OCI-LY7 (cell line): ENCODE data around the gene DIAPH3. TPM values are rescaled to one million over a fixed set of nuclear protein-coding genes. Genes with fewer than 3 reads are reported as not detected.

Experiments used
- BruUV-seq: library from RNA; stranded (reverse); fragments of 400-500 nt; replicated peaks from 2 replicates; lab custom pipeline; 2021; lab: Mats Ljungman, UMichigan
- CTCF ChIA-PET: fragments of 300-600 bp; sonication (Branson Sonifier 250); formaldehyde crosslinking; loops from one replicate; lab custom pipeline; 2022; ENCODE audit warnings: antibody characterized with exemption; ENCODE audit not compliant: unreplicated experiment; lab: Charles Lee
- POLR2A ChIA-PET: fragments of 300-600 bp; sonication (Branson Sonifier 250); formaldehyde crosslinking; loops from one replicate; lab custom pipeline; 2022; ENCODE audit warnings: antibody characterized with exemption; lab: Charles Lee
- DNase-seq: peaks from one replicate; pipeline ENCODE4 v3.0.0-alpha.2; 2015; ENCODE audit warnings: low spot score
- H2AFZ ChIP-seq: fragments of 200-600 bp; sonication (generic), shearing (Covaris generic); 2 replicates; pipeline ENCODE4 v1.6.1; 2014; ENCODE audit warnings: mild to moderate bottlenecking, antibody characterized with exemption, low read length, moderate library complexity
- H3K27ac ChIP-seq: fragments of 200-600 bp; sonication (generic); 2 replicates; pipeline ENCODE4 v1.5.1; 2014; ENCODE audit warnings: mixed run types, low read depth, mild to moderate bottlenecking, moderate library complexity, low read length, inconsistent platforms; ENCODE audit not compliant: poor library complexity, severe bottlenecking
- H3K36me3 ChIP-seq: fragments of 200-600 bp; sonication (generic); 2 replicates; pipeline ENCODE4 v1.6.1; 2014; ENCODE audit warnings: mild to moderate bottlenecking, antibody characterized with exemption, low read length, moderate library complexity, mixed read lengths; ENCODE audit not compliant: insufficient read depth
- H3K4me1 ChIP-seq: fragments of 200-600 bp; sonication (generic); 2 replicates; pipeline ENCODE4 v1.5.1; 2014; ENCODE audit warnings: mild to moderate bottlenecking, low read length; ENCODE audit not compliant: insufficient read depth, poor library complexity, severe bottlenecking
- H3K4me2 ChIP-seq: fragments of 200-600 bp; sonication (generic); 2 replicates; pipeline ENCODE4 v1.6.1; 2014; ENCODE audit warnings: mild to moderate bottlenecking, low read length
- H3K4me3 ChIP-seq: fragments of 200-600 bp; sonication (generic); 2 replicates; pipeline ENCODE4 v1.5.1; 2014; ENCODE audit warnings: mild to moderate bottlenecking, low read depth, low read length; ENCODE audit not compliant: poor library complexity, severe bottlenecking
- H3K79me2 ChIP-seq: fragments of 200-600 bp; sonication (generic); 2 replicates; pipeline ENCODE4 v1.6.1; 2016; ENCODE audit warnings: low read depth, mild to moderate bottlenecking, low read length, moderate library complexity, mixed read lengths; ENCODE audit not compliant: insufficient read depth
- H3K9me2 ChIP-seq: fragments of 200-600 bp; sonication (generic); 2 replicates; pipeline ENCODE4 v1.6.1; 2016; ENCODE audit warnings: mild to moderate bottlenecking, low read length, mixed read lengths; ENCODE audit not compliant: insufficient read depth
- H3K9me3 ChIP-seq: fragments of 200-600 bp; sonication (generic); 2 replicates; pipeline ENCODE4 v1.6.1; 2014; ENCODE audit warnings: mild to moderate bottlenecking, mixed run types, low read length, mixed read lengths
- H4K20me1 ChIP-seq: fragments of 200-600 bp; sonication (generic); 2 replicates; pipeline ENCODE4 v1.6.1; 2014; ENCODE audit warnings: mild to moderate bottlenecking, antibody characterized with exemption, low read length, moderate library complexity, mixed read lengths; ENCODE audit not compliant: insufficient read depth
- CTCF ChIP-seq: fragments of 200-600 bp; sonication (generic); conservative IDR thresholded peaks from 2 replicates; pipeline ENCODE4 v1.5.1; 2014; ENCODE audit warnings: mild to moderate bottlenecking, antibody characterized with exemption, low read length, moderate library complexity, mixed read lengths
- EZH2phosphoT487 ChIP-seq: fragments of 200-600 bp; sonication (generic); IDR thresholded peaks from 2 replicates; pipeline ENCODE4 v1.6.1; 2018; ENCODE audit warnings: low read depth, borderline replicate concordance, mild to moderate bottlenecking, mixed run types, antibody characterized with exemption, low read length, moderate library complexity, mixed read lengths
- intact Hi-C: fragments of 100-400 bp; cut with micrococcal nuclease; formaldehyde crosslinking; loops from one replicate; pipeline ENCODE4 v1.10.0; 2022; ENCODE audit not compliant: unreplicated experiment
- total RNA-seq, 2 experiments: library from RNA; depleted of rRNA in 1 of 2; stranded (reverse); fragments of >200 nt in 1 of 2; shearing (Covaris generic) in 1 of 2; gene quantifications; 2 replicates each; pipeline ENCODE4 v1.2.3, GENCODE V29; 2014 to 2022

Gene DIAPH3
- total RNA-seq, 2 experiments from 2014 or later: 33.5 to 37.2 TPM

- TF ChIP-seq EZH2phosphoT487 (no peak), CTCF (no peak)
- intact Hi-C loops: no loop called here
- no peaks in the 10 kb centered on the region for H3K9me3 ChIP-seq
- no peak for DNase-seq
- BruUV-seq: no TSS peak
- H3K4me1 ChIP-seq: no peaks in the 10 kb centered on the region
- H3K4me3 ChIP-seq: no peak overlapping the region
- no peak overlapping the region for H3K4me2 ChIP-seq
- no peaks in the 10 kb centered on the region for H3K9me2 ChIP-seq
- POLR2A ChIA-PET: interaction anchor here (0.6 kb wide), 1 partner anchor 465 kb away, joined by 5 read pairs; no protein-coding TSS in a partner anchor
- H3K36me3 ChIP-seq: no peaks in the 10 kb centered on the region
- CTCF ChIA-PET: no interaction called here
- H4K20me1 ChIP-seq: no peaks in the 10 kb centered on the region
- no peak overlapping the region for H3K27ac ChIP-seq
- no peaks in the 10 kb centered on the region for H3K79me2 ChIP-seq
- no peak overlapping the region for H2AFZ ChIP-seq
Observed at GRCh38 chr13:60178327-60178726, 14.6 kb upstream of the DIAPH3 start.

- DNase-seq: no peak
- Histone ChIP-seq H3K27ac (no peak overlapping the region), H3K9me3 (no peaks in the 10 kb centered on the region), H3K4me1 (no peaks in the 10 kb centered on the region), H3K4me3 (no peak overlapping the region), H3K9me2 (no peaks in the 10 kb centered on the region), H3K36me3 (no peaks in the 10 kb centered on the region), H3K79me2 (no peaks in the 10 kb centered on the region), H3K4me2 (no peak overlapping the region), H2AFZ (no peak overlapping the region), H4K20me1 (no peaks in the 10 kb centered on the region)
- CTCF ChIA-PET: no interaction called here
- TF ChIP-seq EZH2phosphoT487: no peak
- TF ChIP-seq CTCF: no peak
- intact Hi-C loops: no loop called here
- no TSS peak for BruUV-seq
- POLR2A ChIA-PET: interaction anchor here (0.6 kb wide), 1 partner anchor 52 kb away, joined by 3 read pairs; no protein-coding TSS in a partner anchor
Observed at GRCh38 chr13:60175571-60175970, 11.8 kb upstream of the DIAPH3 start.

- no peak for TF ChIP-seq CTCF
- Histone ChIP-seq H3K4me3 (no peak overlapping the region), H3K9me3 (no peaks in the 10 kb centered on the region), H3K36me3 (no peaks in the 10 kb centered on the region), H4K20me1 (no peaks in the 10 kb centered on the region), H3K79me2 (no peaks in the 10 kb centered on the region), H2AFZ (no peak overlapping the region), H3K27ac (no peak overlapping the region), H3K4me1 (no peaks in the 10 kb centered on the region), H3K9me2 (no peaks in the 10 kb centered on the region), H3K4me2 (no peak overlapping the region)
- POLR2A ChIA-PET: no interaction called here
- no peak for DNase-seq
- CTCF ChIA-PET: no interaction called here
- intact Hi-C loops: no loop called here
- BruUV-seq: no TSS peak
Observed at GRCh38 chr13:60174113-60174512, 10.4 kb upstream of the DIAPH3 start.
